Memory B cell (primary cell): ENCODE results near the gene XYLB.

Experiments
- ATAC-seq: fragments of 150-1000 bp; cut with Tn5 transposase; 2 replicates; pipeline ENCODE4 v1.10.0; 2021; ENCODE audit warnings: low read depth, mild to moderate bottlenecking, moderate library complexity
- DNase-seq, 2 donors: peaks; one replicate each; pipeline ENCODE4 v3.0.0; 2022; ENCODE audit warnings: low spot score in 2 of 2
- H3K27ac Mint-ChIP-seq: one replicate; pipeline ENCODE4 v1.8.0; 2022; ENCODE audit warnings: mild to moderate bottlenecking, moderate library complexity, mixed read lengths
- H3K27me3 Mint-ChIP-seq: one replicate; pipeline ENCODE4 v1.8.0; 2022; ENCODE audit warnings: mixed read lengths
- H3K36me3 Mint-ChIP-seq: one replicate; pipeline ENCODE4 v1.8.0; 2022; ENCODE audit warnings: mild to moderate bottlenecking, mixed read lengths
- H3K4me1 Mint-ChIP-seq: one replicate; pipeline ENCODE4 v1.8.0; 2022; ENCODE audit warnings: mixed read lengths
- H3K4me3 Mint-ChIP-seq: one replicate; pipeline ENCODE4 v1.8.0; 2022; ENCODE audit warnings: mild to moderate bottlenecking, moderate library complexity, mixed read lengths
- H3K9me3 Mint-ChIP-seq: one replicate; pipeline ENCODE4 v1.8.0; 2022; ENCODE audit warnings: mixed read lengths

XYLB gene

DNA sequence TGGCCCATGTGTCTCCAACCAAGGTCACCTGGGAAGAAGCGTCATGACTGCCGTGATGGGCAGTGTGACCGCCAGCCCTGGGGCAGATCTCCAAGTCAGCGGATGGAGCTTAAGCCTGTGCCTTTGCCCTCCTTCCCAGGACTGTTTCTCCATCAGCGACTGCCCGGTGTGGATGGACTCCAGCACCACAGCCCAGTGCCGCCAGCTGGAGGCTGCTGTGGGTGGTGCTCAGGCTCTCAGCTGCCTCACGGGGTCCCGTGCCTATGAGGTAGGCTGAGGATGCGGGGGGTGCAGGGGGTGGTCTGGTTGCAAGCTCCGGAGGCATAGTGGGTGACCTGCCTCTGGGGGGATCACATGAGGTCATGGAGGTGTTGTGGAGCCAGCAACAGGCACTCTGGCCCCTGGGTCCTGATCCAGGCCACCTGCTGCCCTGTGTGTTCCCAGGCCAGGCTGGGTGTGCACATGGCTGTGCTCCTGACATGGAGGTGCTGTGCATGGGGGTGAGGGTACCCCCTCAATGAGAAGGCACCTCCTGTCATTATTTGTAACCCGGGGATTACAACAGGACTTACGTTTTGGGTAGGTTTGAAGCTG lies 19.0 kb downstream of the XYLB start:
- Mint-ChIP-seq H3K27me3 (no peaks in the 10 kb centered on the region), H3K27ac (no peak overlapping the region), H3K4me3 (no peak overlapping the region), H3K36me3 (no peaks in the 10 kb centered on the region), H3K4me1 (no peaks in the 10 kb centered on the region), H3K9me3 (no peaks in the 10 kb centered on the region)
- no peak for ATAC-seq
- no peak for DNase-seq

- Mint-ChIP-seq H3K27me3 (no peaks in the 10 kb centered on the region), H3K36me3 (no peaks in the 10 kb centered on the region), H3K9me3 (no peaks in the 10 kb centered on the region), H3K27ac (no peak overlapping the region), H3K4me3 (no peak overlapping the region), H3K4me1 (no peaks in the 10 kb centered on the region)
- no peak for DNase-seq
- no peak for ATAC-seq
These were observed 19.5 kb downstream of the XYLB start for GRCh38 chr3:38366082-38366481.

- H3K27me3 Mint-ChIP-seq = no peaks in the 10 kb centered on the region
- no peak for DNase-seq
- no peaks in the 10 kb centered on the region for H3K4me1 Mint-ChIP-seq
- no peaks in the 10 kb centered on the region for H3K9me3 Mint-ChIP-seq
- H3K4me3 Mint-ChIP-seq = no peak overlapping the region
- no peak overlapping the region for H3K27ac Mint-ChIP-seq
- H3K36me3 Mint-ChIP-seq = no peaks in the 10 kb centered on the region
- ATAC-seq = no peak
These were observed 21.2 kb downstream of the XYLB start for GRCh38 chr3:38367779-38368178.

GRCh38 chr3:38368238-38368637 lies 21.7 kb downstream of the XYLB start:
- no peak for DNase-seq
- Mint-ChIP-seq H3K27ac (no peak overlapping the region), H3K27me3 (no peaks in the 10 kb centered on the region), H3K4me1 (no peaks in the 10 kb centered on the region), H3K4me3 (no peak overlapping the region), H3K9me3 (no peaks in the 10 kb centered on the region), H3K36me3 (no peaks in the 10 kb centered on the region)
- ATAC-seq = no peak

DNA sequence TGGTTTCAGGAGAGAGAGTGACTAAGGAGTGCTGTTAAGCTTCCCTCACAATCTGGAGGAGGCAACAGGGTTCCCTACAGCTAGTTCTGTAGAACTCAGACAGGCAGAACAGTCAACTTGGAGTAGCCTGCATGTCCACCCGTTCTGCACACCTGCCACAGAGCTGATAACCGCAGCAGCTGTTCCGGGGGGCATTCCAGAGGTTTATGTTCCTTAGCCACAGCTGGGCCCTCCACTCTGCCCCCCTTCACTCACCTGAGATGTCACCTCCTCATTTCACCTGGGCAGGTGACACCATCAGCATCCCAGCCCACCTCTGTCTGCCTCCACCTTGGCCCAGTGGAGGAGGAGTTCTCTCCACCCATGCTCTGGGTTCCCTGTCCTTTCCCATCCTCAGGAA lies 22.6 kb downstream of the XYLB start:
- Mint-ChIP-seq H3K9me3 (no peaks in the 10 kb centered on the region), H3K4me3 (no peak overlapping the region), H3K36me3 (no peaks in the 10 kb centered on the region), H3K4me1 (no peaks in the 10 kb centered on the region), H3K27ac (no peak overlapping the region), H3K27me3 (no peaks in the 10 kb centered on the region)
- no peak for DNase-seq
- ATAC-seq = no peak

DNA sequence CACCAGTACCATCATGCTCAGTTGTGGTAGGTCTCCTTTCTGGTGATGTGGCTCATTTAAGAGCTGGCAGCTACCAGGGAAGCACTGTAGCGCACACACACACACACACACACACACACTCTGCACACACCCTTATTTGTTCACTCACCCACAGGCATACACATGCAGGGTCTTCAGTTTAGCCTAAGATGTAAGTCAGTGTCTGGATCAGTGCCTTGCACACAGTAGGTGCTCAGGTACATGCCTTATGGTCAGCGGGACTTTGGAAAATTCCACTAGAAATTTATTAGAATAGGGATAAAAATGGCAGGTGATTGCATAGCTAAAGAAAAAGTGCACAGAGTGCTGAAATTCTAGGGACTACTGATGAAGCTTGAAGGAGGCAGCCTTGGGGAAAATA lies 23.6 kb downstream of the XYLB start:
- H3K4me1 Mint-ChIP-seq = no peaks in the 10 kb centered on the region
- ATAC-seq (no peak), DNase-seq (no peak)
- no peak overlapping the region for H3K4me3 Mint-ChIP-seq
- H3K36me3 Mint-ChIP-seq = no peaks in the 10 kb centered on the region
- H3K27ac Mint-ChIP-seq = no peak overlapping the region
- no peaks in the 10 kb centered on the region for H3K9me3 Mint-ChIP-seq
- H3K27me3 Mint-ChIP-seq = no peaks in the 10 kb centered on the region

DNA sequence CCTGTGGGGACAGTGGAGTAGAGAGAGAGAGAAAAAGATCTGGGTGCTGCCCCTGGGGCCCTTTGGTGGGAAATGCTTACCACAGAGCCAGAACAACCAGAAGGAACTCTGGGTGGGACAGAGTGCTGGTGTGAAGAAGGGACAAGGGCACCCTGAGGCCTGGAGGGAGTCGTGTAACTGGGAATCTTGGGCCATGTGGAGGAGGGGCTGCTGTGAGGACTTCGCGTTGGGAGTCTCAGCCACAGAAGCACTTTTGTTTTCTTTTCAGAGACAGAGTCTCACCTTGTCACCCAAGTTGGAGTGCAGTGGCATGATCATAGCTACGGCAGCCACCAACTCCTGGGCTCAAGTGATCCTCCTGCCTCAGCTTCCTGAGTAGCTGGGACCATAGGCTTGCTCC lies 24.3 kb downstream of the XYLB start:
- ATAC-seq (no peak), DNase-seq (no peak)
- Mint-ChIP-seq H3K4me3 (no peak overlapping the region), H3K27me3 (no peaks in the 10 kb centered on the region), H3K36me3 (no peaks in the 10 kb centered on the region), H3K27ac (no peak overlapping the region), H3K4me1 (no peaks in the 10 kb centered on the region), H3K9me3 (no peaks in the 10 kb centered on the region)

GRCh38 chr3:38371541-38372213 lies 25.1 kb downstream of the XYLB start:
- Mint-ChIP-seq H3K4me3 (no peak overlapping the region), H3K27ac (no peak overlapping the region), H3K9me3 (no peaks in the 10 kb centered on the region), H3K27me3 (no peaks in the 10 kb centered on the region), H3K36me3 (no peaks in the 10 kb centered on the region), H3K4me1 (no peaks in the 10 kb centered on the region)
- no peak for DNase-seq
- no peak for ATAC-seq

GRCh38 chr3:38372214-38372601 lies 25.6 kb downstream of the XYLB start:
- no peaks in the 10 kb centered on the region for H3K9me3 Mint-ChIP-seq
- no peak overlapping the region for H3K4me3 Mint-ChIP-seq

DNA sequence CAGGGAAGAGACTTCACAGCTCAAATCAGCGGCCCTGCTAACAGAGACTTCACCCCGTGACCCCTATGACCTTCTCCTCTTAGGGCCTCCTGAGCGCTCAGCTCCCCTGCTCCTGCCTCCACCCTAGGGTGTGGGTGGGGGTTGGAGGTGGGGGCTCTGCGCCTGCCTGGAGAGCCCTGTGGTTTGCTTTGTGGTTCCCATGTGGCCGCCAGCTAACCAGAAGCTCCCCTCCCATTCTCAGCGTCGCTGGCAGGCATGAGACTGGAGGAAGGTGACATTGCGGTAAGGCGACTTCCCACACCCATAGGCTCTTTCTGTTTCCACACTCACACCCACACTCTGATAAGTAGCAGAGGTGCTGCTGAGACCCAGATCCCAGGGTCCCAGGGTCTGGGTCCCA lies 27.6 kb downstream of the XYLB start:
- Mint-ChIP-seq H3K27me3 (no peaks in the 10 kb centered on the region), H3K4me3 (no peak overlapping the region), H3K27ac (no peak overlapping the region), H3K36me3 (peaks cover 2% of the 10 kb centered on the region), H3K4me1 (no peaks in the 10 kb centered on the region), H3K9me3 (no peaks in the 10 kb centered on the region)
- DNase-seq = no peak
- ATAC-seq = no peak

More at GRCh38 chr3:38372214-38372601, 25.6 kb downstream of the XYLB start:
- Mint-ChIP-seq H3K36me3 (no peaks in the 10 kb centered on the region), H3K27ac (no peak overlapping the region), H3K27me3 (no peaks in the 10 kb centered on the region), H3K4me1 (no peaks in the 10 kb centered on the region)
- ATAC-seq (no peak), DNase-seq (no peak)

GRCh38 chr3:38375072-38375471 lies 28.5 kb downstream of the XYLB start:
- no peak for ATAC-seq
- Mint-ChIP-seq H3K9me3 (no peaks in the 10 kb centered on the region), H3K27ac (no peak overlapping the region), H3K36me3 (peaks cover 3% of the 10 kb centered on the region), H3K4me1 (no peaks in the 10 kb centered on the region), H3K4me3 (no peak overlapping the region), H3K27me3 (no peaks in the 10 kb centered on the region)
- DNase-seq = no peak

GRCh38 chr3:38375488-38376097 lies 29.0 kb downstream of the XYLB start:
- H3K27ac Mint-ChIP-seq = no peak overlapping the region
- H3K9me3 Mint-ChIP-seq = no peaks in the 10 kb centered on the region
- no peaks in the 10 kb centered on the region for H3K4me1 Mint-ChIP-seq
- no peaks in the 10 kb centered on the region for H3K27me3 Mint-ChIP-seq
- H3K4me3 Mint-ChIP-seq = no peak overlapping the region
- H3K36me3 Mint-ChIP-seq = peaks cover 4% of the 10 kb centered on the region
- DNase-seq = no peak
- no peak for ATAC-seq

DNA sequence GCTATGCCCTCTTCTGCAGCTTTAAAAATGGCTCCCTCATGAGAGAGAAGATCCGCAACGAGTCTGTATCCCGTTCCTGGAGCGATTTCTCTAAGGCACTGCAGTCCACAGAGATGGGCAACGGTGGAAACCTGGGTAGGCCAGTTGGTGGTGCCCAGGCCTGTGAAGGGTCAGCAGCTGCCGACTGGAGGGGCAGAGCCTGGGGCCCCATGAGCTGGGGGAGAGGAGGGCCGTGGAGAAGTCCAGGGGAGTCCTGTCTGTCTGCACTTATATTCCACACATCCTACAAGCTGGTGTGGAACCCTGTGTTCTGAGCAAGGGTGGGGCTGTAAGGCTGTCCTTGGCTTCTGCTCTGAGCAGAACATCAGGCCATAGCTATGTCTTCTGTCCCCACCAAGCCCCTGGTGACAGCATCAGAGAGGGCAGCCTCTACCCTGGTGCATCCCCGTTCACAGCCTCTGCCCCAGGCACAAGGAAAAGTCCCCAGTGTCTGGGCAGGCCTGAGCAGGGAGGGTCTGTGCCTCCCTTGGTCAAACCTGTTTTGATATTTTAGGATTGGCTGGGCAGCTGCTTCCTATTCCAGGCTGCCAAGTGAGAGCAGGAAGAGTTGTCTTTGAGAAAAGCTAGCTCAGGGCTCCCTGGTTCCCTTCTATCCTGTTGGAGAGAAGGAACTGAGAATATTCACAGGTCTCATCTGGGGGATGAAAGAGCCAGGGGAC lies 29.7 kb downstream of the XYLB start:
- Mint-ChIP-seq H3K27ac (no peak overlapping the region), H3K4me3 (no peak overlapping the region), H3K9me3 (peaks cover 1% of the 10 kb centered on the region), H3K27me3 (no peaks in the 10 kb centered on the region), H3K4me1 (no peaks in the 10 kb centered on the region), H3K36me3 (peaks cover 6% of the 10 kb centered on the region)
- no peak for DNase-seq
- no peak for ATAC-seq

DNA sequence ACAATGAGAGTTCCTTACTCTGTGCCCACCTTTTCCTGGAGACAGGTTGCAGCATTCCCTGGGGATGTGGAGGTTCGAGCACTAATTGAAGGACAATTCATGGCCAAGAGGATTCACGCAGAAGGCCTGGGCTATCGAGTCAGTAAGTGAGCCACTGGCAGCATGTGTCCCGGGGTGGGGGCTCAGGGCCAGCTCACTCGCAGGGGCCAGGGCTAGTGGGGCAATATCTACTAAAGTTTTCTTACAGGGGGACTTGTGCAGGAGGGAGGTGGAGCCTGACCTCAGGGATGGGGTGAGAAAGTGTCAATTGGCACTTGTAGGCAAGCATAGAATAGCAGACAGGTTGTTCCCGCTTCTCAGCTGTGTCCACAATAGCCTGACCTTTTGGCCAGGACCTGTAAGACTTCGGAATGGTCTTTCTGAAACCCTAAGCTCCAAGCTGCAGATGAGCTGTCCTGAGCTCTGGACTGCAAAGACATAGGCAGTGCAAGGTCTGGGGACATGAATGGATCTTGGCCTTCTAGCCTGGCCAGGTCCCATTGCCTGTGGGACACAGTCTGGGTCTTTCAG lies 32.7 kb downstream of the XYLB start:
- Mint-ChIP-seq H3K4me1 (no peaks in the 10 kb centered on the region), H3K36me3 (peaks cover 10% of the 10 kb centered on the region), H3K9me3 (peaks cover 1% of the 10 kb centered on the region), H3K27ac (no peak overlapping the region), H3K4me3 (no peak overlapping the region), H3K27me3 (no peaks in the 10 kb centered on the region)
- no peak for ATAC-seq
- no peak for DNase-seq
